Upper lobe of left lung (tissue), 4 donors: Measurements from ENCODE around the gene EIF4G3.
"Not testable (repeated sequence)": the region's sequence is repeated elsewhere in the genome, so short reads cannot be mapped to it uniquely, and the experiment has no call there.

Experiments
- EP300 ChIP-seq, 4 donors: sonication (generic); formaldehyde crosslinking; IDR thresholded peaks; one replicate each; pipeline ENCODE4 v1.5.1; 2017; ENCODE audit warnings: antibody characterized with exemption in 4 of 4, control low read depth in 2 of 4
- POLR2A ChIP-seq, 4 donors: fragments of 450-650 bp; IDR thresholded peaks; one replicate each; pipeline ENCODE4 v1.5.1; 2016 to 2017; ENCODE audit warnings: antibody characterized with exemption in 4 of 4, mild to moderate bottlenecking in 2 of 4
- POLR2AphosphoS5 ChIP-seq, 2 donors: sonication (generic); formaldehyde crosslinking; IDR thresholded peaks; one replicate each; pipeline ENCODE4 v1.5.1; 2017; ENCODE audit warnings: antibody characterized with exemption in 2 of 2
- TF ChIP-seq, protein P1 (sequence below), 6 experiments: fragments of 450-650 bp in 4 of 6; fragments of 200-600 bp in 2 of 6; sonication (generic) in 2 of 6; IDR thresholded peaks; one replicate each; pipeline ENCODE4 v1.5.1; 2016 to 2019; ENCODE audit warnings: antibody characterized with exemption in 6 of 6

DNA sequence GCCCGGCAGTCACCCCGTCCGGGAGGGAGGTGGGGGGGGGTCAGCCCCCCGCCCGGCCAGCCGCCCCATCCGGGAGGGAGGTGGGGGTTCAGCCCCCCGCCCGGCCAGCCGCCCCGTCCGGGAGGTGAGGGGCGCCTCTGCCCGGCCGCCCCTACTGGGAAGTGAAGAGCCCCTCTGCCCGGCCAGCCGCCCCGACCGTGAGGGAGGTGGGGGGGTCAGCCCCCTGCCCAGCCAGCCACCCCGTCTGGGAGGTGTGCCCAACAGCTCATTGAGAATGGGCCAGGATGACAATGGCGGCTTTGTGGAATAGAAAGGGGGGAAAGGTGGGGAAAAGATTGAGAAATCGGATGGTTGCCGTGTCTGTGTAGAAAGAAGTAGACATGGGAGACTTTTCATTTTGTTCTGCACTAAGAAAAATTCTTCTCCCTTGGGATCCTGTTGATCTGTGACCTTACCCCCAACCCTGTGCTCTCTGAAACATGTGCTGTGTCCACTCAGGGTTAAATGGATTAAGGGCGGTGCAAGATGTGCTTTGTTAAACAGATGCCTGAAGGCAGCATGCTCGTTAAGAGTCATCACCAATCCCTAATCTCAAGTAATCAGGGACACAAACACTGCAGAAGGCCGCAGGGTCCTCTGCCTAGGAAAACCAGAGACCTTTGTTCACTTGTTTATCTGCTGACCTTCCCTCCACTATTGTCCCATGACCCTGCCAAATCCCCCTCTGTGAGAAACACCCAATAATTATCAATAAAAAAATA lies 152.4 kb downstream of the EIF4G3 start:
- not testable (repeated sequence) for TF ChIP-seq EP300, POLR2A, POLR2AphosphoS5 (IDR thresholded peaks at IDR 0.05)
- TF ChIP-seq, protein P1, sequence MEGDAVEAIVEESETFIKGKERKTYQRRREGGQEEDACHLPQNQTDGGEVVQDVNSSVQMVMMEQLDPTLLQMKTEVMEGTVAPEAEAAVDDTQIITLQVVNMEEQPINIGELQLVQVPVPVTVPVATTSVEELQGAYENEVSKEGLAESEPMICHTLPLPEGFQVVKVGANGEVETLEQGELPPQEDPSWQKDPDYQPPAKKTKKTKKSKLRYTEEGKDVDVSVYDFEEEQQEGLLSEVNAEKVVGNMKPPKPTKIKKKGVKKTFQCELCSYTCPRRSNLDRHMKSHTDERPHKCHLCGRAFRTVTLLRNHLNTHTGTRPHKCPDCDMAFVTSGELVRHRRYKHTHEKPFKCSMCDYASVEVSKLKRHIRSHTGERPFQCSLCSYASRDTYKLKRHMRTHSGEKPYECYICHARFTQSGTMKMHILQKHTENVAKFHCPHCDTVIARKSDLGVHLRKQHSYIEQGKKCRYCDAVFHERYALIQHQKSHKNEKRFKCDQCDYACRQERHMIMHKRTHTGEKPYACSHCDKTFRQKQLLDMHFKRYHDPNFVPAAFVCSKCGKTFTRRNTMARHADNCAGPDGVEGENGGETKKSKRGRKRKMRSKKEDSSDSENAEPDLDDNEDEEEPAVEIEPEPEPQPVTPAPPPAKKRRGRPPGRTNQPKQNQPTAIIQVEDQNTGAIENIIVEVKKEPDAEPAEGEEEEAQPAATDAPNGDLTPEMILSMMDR (IDR thresholded peaks at IDR 0.05), result not testable (repeated sequence)
